GM04504 (cell line): Measurements from ENCODE around the gene GJA10.

ENCODE experiments used
- DNase-seq: peaks from one replicate; pipeline ENCODE4 v3.0.0-alpha.2; 2012; ENCODE audit warnings: low read depth

The GJA10 gene

DNA sequence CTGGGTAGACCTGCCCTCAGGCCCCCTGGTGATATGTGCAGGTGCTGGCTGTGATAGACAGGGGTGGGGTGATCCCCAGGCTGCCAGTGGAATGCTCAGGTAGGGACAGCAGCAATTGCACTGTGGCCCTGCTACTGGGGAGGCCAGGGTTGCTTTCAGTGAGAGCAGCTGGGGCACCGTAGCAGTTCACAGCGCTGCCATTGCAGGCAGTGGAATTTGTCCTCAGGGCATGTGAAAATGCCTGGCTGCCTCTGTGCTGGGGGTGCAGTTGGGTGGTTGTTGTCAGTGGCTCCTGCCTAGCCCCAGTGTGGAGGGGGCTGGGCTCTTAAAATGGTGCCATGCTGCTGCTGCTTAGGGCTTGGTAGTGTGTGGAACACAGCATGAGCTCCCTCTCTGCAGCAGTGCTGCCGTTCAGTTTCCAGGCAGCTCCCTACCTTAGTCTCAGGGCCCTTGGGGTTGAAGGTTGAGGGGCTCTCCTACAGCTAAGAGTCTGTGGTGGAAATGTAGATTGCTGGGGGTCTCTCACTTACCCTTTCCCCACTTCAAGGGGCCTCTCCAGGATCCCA lies 23.6 kb downstream of the GJA10 start:
- DNase-seq: no peak

DNA sequence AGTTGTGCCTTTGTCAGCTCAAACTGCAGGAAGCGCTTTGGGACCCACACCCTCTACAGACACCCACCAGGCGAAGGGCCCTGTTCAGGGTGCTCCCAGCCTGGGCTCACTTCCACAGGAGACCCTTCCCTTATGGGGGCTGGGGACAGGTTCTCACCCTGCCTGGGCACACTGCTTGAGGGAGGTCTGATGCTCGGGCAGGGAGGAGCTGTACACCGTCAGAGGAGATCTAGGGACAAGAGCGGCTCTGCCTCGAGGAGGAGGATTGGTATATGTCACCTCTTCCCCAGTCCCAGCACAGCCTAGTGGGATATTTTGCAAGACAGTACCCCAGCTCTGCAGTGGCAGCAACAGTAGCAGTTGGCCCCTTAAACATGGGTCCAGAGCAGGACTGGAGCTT lies 26.9 kb downstream of the GJA10 start:
- DNase-seq: no peak

GRCh38 chr6:89921691-89922090 lies 27.4 kb downstream of the GJA10 start:
- no peak for DNase-seq

GRCh38 chr6:89924231-89924630 lies 30.0 kb downstream of the GJA10 start:
- no peak for DNase-seq

DNA sequence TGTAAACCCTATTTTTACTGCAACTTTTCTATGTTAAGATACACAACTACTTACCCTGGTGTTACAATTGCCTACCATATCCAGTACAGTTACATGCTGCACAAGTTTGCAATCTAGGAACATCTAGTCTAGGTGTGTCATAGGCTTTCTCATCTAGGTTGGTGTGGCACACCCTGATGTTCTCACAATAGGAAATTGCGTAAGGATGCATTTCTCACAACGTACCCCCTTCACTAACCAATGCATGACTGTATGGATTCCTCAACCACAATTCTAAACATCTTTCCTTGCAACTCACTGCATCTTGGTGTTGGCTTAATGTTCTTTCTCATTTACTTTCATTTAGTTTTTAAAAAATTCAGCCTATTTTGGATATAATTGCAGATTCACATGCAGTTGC lies 31.6 kb downstream of the GJA10 start:
- no peak for DNase-seq

GRCh38 chr6:89927264-89927663 lies 33.0 kb downstream of the GJA10 start:
- no peak for DNase-seq

GRCh38 chr6:89927791-89928550 lies 33.7 kb downstream of the GJA10 start:
- DNase-seq: no peak

GRCh38 chr6:89928604-89929003 lies 34.3 kb downstream of the GJA10 start:
- no peak for DNase-seq

DNA sequence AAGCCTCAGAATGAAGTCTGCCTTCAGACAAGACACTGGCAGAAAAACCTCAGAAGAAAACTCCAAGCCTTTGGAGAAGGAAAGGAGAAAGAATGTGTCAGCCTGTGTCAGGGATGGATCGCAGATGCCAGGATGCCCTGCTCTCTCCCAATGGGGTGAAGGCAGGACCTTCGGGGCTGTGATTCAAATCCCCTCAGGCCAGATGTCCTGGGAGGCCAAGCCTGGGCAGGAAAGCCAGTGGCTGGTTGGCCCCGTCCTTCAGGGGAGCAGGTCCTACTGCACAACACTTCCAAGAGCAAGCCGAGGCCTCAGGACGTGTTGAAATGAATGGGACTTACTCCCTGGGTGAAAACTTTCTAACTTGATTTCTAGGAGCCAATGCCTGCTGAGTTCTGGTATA lies 36.5 kb downstream of the GJA10 start:
- no peak for DNase-seq

DNA sequence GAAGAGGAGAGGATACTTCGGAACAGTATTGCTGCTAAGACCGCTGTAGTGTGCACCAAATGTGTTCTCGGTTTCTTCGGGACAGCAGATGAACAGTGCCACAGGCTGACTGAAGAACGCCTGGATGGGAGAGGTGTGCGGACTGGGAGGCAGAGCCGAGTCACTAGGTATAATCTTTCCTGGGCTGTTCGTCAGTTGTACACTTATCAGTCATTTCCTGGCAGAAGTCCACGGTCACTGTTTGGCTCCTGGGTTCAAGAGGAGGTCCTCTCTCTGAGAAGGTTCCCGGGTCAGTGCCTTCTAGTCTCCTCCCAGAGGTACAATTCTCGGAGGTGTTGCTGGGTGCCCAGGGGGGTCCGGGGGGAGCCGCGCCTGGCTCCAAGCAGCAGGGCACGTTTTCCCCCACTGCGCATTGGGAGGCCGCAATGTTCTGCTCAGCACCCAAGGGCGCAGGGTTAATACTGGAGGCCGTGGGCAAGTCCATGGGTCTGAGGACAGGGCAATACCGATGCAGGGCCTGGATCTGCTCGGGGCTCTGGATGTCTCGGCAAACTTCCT lies 38.1 kb downstream of the GJA10 start:
- no peak for DNase-seq

- no peak for DNase-seq
These were observed 40.6 kb downstream of the GJA10 start for GRCh38 chr6:89934685-89935366.

- DNase-seq: no peak
These were observed 41.9 kb downstream of the GJA10 start for GRCh38 chr6:89936177-89936576.

GRCh38 chr6:89938014-89938413 lies 43.7 kb downstream of the GJA10 start:
- no peak for DNase-seq

DNA sequence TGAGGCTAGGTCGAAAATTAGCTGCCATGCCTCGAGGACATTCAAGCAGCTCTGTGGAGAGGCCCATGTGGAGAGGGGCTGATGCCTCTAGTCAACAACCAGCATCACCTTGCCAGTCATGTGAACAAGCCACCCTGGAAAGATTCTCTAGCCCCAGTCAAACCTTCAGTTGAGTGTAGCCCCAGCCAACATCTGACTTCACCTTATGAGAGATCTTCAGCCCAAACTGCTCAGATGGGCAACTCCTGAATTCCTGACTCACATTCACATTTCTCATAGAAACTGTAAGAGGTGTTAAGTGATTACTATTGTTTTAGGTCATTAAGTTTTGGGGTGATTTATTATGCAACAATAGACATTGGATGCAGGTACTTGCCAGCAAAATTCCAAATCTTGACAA lies 44.9 kb downstream of the GJA10 start:
- no peak for DNase-seq

DNA sequence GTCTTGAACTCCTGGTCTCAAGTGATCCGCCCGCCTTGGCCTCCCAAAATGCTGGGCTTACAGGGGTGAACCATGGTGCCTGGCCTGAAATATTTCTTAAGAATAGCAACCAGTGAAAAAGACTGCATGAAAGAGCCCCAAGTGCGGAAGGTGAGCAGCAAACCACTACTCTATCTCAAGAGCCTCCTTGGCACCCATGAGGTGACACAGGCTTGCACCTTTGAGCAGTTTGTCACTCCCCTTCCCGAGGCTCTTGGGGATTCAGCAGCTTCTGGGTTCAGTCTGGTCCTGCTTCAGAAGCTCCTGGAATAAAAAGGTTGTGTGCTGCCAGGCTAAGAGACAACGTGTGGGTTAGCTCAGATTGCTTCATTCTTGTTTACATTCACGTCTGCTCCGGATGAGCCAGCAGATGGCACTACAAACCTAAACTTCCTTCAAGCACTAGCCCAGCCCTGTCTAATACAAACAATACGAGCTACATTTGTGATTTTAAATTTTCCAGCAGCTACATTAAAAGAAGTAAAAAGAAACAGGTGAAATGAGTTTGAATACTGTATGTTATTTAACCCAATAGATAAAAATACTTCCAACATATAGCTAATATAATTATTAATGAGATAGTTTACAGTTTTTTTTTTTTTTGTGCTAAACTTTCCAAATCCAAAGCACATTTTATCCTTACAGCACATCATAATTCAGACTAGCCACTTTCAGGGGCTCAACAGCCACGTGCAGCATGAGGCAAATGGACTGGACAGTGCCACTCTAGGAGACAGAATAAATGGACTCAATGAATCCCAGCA lies 46.2 kb downstream of the GJA10 start:
- DNase-seq: peak; percentile 62

- DNase-seq: no peak
These were observed 46.9 kb downstream of the GJA10 start for GRCh38 chr6:89941031-89941762.

DNA sequence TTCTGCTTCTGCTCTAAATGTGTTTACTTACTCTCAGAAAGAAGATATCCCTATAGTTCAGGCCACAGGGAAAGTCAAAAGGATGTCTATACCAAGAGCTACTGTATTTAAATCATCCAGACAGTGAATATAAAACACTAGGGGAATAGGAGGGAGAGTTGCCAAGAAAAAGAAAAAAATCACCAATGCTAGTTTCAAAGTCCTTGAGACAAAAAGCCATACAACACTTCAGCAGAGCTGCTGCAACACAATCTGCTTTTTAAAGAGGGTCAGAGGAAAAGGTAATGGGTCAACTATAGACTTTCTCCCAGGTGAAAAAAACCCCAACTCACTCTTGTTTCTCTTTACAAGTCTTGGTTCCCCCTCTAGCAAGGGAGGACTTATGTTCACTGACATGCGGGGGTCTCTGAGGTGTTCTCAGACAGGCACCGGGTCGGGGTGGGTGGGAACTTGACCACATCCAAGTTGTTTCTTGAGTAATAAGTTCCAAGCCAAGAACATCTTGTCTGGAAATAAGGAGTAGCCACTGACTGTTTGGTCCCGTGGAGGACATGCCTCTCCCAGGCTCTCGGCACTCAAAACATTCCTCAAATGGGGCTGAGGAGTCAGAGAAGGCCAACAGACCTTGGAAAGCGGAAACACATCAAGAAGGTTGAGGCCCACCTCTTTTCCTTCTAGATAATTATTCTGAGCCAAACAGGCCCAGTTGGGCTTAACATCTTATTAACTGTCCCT lies 47.7 kb downstream of the GJA10 start:
- no peak for DNase-seq

DNA sequence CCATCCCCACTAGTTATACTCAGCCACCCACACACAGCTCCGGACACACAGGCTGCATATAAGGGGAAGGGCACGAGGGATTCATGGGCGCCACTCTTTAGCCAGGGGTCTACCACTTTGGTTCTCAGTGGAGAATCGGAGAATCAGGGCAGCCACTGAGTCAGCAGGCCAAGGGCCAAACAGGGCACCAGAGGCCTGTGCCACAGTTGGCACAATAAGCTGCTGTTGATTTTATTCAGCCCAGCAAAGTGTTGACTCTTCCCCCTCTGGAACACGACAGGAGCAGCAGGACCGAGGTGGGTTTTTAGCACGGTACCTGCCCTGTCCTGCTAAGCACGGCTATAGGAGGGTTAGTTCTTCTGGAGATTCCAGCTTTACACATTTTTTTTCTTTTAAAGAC lies 48.3 kb downstream of the GJA10 start:
- DNase-seq: no peak

GRCh38 chr6:89944181-89944755 lies 50.0 kb downstream of the GJA10 start:
- DNase-seq: no peak

DNA sequence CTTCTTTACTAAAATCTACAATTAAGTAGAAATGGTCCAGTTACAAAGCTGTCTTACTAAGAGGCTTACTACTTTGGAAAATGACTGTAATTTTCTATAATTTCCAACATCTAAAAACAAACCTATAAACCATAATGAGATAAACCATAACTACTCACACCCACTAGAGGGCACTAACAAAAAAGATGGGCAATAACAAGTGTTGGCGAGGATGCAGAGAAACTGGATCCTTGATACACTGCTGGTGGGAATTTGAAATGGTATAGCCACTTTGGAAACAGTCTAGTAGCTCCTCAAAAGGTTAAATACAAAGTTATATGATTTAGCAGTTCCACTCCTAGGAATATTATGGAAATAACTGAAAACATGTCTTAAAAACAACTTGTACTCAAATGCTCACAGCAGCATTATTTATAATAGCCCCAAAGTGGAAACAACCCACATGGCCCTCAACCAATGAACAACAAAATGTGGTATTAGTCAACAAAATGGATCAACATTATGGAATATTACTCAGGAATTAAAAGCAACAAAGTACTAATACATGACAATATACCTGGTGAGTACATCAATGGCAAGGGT lies 50.6 kb downstream of the GJA10 start:
- no peak for DNase-seq
